Muscle of back (tissue), 11 donors: Measurements from ENCODE around the gene RIPK4. TPM values are rescaled to one million over a fixed set of nuclear protein-coding genes. Genes with fewer than 3 reads are reported as not detected.
"Not testable (repeated sequence)": the region's sequence is repeated elsewhere in the genome, so short reads cannot be mapped to it uniquely, and the experiment has no call there.

Experiments
- DNase-seq, 3 donors: peaks; one replicate each; pipeline versions ENCODE4 v3.0.0 to v3.0.0-alpha.2; 2013
- polyA plus RNA-seq, 10 donors: library from polyadenylated mRNA; unstranded; fragments of 120-200 nt; gene quantifications; one replicate each; pipeline ENCODE4 v1.2.1, GENCODE V29; 2013; ENCODE audit not compliant: insufficient read length in 10 of 10

Gene RIPK4
- polyA plus RNA-seq, 10 donors = 0.15 to 3.1 (median 0.26) TPM

DNA sequence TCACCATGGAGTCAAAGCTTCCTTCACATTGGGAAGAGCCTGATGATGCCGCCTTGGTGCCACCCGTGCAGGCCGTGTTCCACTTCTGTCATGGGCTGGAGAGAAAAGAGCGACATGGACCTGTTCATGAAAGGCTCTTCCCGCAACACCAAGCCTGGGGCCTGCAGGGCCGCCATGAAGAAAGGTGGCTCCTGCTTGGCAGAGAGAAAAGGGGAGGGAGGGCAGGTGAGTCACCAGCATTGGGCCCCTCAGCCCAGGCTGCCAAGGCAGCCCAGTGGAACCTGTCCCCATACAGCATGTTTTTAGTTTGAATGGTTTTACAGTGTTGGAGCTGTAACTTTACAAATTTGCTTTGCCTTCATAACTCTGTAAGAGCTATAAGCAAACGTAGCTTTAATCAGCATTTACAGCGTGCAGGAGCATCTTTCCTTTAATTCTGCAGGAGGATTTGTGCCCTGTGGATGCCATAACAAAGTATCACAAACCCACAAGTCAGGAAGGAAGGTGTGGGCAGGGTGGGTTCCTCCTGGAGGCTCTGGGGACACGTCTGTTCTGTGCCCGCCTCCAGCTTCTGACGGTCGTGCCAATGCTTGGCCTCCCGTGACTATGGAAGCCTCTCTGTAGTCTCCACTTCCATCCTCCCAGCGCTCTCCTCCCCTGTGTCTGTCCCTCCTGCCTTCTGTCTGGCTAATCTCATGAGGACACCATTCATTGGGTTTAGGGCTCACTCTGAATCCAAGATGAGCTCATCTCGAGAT, 49.1 kb downstream of the RIPK4 start:
- no peak for DNase-seq

- DNase-seq = no peak
Observed at GRCh38 chr21:41716751-41717150, 50.1 kb downstream of the RIPK4 start.

DNA sequence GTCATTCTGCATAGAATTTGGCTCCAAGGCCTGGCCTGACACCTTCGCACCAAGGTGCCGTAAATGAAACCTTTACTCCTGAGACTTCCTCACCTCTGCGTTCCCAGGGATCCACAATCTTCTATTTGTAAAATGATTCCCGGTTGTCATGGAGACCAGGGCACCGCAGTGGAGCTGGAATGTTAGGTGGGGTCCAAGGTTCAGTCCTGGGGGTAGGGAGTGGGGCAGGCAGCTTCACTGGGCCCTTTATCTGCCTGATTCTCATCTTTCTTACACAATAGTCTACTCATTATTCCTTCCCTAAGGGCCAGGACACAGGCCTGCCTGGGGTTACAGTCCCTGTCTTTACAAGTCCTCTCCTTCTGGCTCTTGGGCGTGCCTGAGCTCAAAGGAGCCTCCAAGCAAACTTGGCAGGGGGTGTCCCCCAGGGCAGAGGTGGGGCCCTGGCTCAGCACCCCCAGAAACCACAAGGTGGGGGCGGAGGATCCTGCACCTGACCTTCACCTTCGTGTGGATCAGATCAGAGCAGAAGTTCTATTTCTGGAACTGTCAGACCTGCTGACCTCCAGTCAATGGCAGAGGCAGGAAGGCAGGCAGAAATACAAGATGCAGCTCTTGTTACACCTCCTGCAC, 51.1 kb downstream of the RIPK4 start:
- DNase-seq = no peak

- not testable (repeated sequence) for DNase-seq
Observed at GRCh38 chr21:41714299-41714865, 52.5 kb downstream of the RIPK4 start.

GRCh38 chr21:41713495-41714281, 53.2 kb downstream of the RIPK4 start:
- DNase-seq = no peak

- DNase-seq = no peak
Observed at GRCh38 chr21:41712730-41713129, 54.1 kb downstream of the RIPK4 start.

- no peak for DNase-seq
Observed at GRCh38 chr21:41712201-41712600, 54.7 kb downstream of the RIPK4 start.

DNA sequence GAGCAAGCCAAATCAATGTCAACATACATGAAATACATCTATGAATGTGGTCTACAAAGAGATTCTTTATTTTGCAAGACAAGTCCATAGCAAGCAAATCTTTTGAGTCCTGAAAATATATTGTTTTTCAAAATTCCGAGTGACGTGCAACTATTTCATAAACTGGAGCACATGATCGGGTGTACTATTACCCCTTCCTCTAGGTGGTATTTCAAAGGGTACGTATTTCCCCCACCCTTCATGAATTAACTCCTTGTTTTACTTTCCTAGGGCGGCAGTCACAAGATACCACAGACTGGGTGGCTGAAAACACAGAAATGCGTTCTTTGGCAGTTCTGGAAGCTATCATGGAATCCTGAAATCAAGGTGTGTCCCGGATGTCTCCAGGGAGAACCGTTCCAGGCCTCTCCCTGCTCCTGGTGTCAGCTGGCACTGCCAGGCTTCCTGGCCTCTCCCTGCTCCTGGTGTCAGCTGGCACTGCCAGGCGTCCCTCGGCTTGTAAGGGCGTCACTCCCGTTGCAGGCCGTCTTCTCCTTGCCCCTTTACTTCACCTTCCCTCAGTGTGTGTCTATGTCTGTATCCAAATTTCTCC, 55.3 kb downstream of the RIPK4 start:
- no peak for DNase-seq

DNA sequence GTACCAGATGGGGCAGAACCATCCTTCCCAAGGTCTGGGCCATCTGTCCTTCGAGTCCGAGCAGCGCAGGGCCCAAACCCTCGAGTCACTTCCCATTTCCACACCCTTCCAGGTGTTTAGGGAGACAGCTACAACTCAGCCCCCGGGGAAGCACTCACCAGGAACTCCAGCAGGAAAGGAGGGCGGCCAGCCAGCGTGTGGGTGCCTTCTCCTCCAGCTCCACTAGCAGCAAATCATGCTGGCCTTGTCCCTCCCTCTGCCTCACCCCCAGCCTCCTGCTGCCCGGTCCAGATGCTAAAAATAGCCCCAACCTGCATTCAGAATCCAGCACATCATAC, 56.1 kb downstream of the RIPK4 start:
- no peak for DNase-seq

DNA sequence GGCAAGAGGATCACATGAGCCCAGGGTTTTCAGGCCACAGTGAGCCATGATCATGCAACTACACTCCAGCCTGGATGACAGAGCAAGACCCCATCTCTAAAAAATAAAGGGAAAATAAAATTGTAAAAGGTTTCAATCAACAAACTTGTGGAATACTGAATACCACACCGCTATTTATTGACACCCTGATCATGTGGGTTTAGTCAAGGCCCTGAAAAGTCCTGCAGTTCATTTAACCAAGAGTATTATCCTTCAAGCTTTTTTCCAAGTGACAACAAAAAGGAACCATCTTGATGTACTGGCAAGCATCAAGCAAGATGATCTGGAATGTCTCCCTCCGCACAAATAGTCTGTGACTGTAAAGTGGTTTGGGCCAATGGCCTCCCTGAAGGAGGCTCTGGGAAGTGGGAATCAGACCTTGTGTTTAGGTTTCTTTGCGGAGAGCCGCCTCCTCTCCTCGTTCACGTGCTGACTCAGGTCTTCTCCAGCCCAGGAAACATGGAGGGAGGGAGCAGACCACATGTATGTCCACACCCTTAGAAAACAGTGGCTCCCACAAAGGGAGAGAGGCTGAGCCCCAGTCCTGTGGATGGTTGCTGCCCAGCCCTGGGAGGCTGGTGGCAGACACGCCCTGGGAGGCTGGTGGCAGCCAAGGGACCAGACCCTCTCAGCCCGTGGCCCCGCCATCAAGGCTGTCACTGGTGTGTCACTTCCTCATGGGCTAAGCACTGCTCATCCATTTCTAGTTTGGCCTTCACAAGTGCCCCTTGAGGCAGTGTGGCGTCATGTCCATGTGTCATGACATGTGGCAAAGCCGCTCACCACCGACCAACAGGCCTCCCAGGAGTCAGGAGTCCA, 56.7 kb downstream of the RIPK4 start:
- DNase-seq = no peak

DNA sequence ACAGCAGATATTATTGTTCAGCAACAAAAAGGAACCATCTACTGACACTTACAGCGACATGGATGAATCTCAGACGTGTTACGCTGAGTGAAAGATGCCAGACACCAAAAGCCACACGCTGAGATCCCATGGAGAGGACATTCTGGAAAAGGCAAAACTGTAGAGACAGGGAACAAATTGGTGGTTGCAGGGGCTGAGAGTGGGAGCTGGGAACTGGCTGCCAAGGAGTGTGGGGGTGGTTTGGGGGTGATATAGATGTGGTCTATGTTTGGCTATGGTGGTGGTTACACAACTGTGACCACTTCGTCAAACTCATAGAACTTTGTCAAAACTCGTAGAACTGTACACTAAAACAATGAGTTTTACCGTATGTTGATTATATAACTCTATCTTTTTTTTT, 57.7 kb downstream of the RIPK4 start:
- no peak for DNase-seq

- DNase-seq = no peak
Observed at GRCh38 chr21:41707960-41708330, 58.9 kb downstream of the RIPK4 start.

DNA sequence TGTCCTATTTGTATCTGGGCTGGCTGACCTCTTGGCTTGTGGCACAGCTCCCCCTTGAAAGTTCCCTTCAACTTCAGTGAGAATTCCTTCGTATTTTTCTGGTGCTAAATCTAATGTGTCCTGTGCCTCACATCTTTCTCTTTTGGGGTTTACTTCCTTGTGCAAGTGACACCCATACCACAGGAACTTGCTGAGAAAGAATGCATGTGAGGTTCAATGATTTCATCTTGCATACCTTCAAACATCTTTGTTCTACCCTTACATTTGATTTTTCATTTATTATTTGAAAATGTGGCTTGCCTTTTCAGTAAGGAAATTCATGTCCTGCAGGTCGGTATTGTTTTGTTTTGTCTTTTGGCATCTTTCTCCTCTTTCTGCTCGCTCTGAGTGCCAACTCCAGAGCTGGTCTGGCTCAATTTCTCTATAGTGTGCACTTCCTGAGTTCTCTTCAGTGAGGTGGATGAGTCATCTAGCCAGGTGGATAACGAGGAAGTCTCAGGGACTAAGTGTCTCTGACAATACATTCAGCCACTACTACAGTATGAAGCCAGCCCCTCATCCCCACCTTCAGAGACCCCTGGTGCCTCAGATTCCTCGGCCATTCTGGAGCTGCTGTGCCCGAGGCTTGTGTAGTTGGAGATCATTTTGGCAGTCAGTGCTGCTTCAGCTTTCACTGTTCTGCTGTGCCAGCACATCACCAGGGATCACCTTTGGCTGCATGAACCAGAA, 59.5 kb downstream of the RIPK4 start:
- no peak for DNase-seq

- DNase-seq = no peak
Observed at GRCh38 chr21:41706678-41707077, 60.2 kb downstream of the RIPK4 start.

DNA sequence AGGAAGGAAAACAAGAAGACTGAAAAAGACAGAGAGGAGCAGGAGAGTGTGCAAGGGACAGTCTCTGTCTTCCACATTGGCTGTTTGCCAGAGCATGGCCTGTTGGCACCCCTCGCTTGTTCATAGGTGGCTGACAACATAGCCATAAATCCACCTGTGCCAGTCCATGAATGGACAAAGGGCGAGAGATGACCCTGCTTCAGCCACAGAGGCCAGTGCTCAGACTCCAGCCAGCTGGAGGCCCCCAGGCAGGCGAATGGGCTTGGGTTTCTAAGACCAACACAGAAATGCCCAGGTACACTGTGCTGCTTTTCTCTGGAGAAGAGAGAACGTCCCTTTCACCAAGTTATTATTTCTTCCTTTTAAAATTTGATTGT, 60.6 kb downstream of the RIPK4 start:
- DNase-seq = no peak

GRCh38 chr21:41705546-41706262, 61.1 kb downstream of the RIPK4 start:
- DNase-seq = no peak

DNA sequence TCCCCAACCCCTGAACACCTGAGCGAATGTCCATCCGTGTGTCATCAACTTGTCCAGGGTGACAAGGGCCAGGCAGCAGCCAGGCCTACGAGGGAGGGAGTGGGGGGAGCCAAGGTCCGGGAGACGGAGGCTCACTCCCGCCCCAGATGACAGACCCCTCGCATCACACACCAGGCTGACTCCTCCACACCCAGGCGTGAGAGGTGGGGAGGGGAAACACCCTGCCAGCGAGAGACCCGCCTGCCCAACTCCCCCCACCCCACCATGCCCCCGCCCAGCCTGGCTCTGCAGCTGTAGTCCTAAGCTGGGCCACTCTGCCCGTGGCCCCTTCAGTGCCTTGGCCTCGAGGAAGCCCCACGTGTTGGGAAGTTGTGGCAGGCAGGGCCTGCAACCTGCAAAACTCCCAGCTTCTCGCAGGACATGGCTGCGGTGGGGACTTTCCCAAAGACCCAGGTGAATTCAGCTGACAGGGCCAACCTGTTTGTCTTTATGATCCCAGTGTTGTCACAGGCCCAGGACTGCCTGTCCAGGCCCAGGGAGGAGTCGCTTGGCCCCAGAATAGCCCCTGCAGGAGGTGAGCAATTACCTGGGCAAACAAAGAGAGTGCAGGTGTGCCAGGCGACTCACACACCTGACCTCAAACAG, 62.9 kb downstream of the RIPK4 start:
- DNase-seq = no peak

DNA sequence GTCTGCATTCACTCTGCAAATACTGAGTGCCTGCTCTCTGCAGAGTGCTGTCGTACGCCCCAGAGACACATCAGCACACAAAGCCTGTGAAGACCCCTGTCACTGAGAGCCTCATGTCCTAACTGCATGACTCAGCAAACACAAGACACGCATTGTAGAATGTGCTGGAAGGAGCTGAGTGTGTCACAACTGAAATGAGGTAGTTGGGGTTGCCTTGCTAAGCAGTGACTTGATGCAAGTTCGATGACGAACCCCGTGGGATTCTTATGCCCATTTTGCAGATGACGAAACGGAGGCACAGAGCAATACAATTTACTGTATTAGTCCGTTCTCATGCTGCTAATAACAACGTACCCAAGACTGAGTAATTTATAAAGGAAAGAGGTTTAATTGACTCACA, 65.1 kb downstream of the RIPK4 start:
- DNase-seq = no peak

GRCh38 chr21:41699311-41699710, 67.5 kb downstream of the RIPK4 start:
- no peak for DNase-seq
